ENCODE data around the gene XRN2. TPM values are rescaled to one million over a fixed set of nuclear protein-coding genes. Genes with fewer than 3 reads are reported as not detected.

XRN2 gene
- total RNA-seq, 1 donor from 2014 or later: 46.1 TPM

GRCh38 chr20:21344961-21345360 is 41.8 kb downstream of the XRN2 start:
- no peak overlapping the region for H3K27ac Mint-ChIP-seq (ENCODE audit: unreplicated experiment)
- H3K36me3 Mint-ChIP-seq (ENCODE audit: low read depth): peaks cover 28% of the 10 kb centered on the region
- H3K4me3 Mint-ChIP-seq (ENCODE audit: unreplicated experiment): no peak overlapping the region
- no peaks in the 10 kb centered on the region for H3K9me3 Mint-ChIP-seq (ENCODE audit: low read depth)
- TF ChIP-seq, protein P1, sequence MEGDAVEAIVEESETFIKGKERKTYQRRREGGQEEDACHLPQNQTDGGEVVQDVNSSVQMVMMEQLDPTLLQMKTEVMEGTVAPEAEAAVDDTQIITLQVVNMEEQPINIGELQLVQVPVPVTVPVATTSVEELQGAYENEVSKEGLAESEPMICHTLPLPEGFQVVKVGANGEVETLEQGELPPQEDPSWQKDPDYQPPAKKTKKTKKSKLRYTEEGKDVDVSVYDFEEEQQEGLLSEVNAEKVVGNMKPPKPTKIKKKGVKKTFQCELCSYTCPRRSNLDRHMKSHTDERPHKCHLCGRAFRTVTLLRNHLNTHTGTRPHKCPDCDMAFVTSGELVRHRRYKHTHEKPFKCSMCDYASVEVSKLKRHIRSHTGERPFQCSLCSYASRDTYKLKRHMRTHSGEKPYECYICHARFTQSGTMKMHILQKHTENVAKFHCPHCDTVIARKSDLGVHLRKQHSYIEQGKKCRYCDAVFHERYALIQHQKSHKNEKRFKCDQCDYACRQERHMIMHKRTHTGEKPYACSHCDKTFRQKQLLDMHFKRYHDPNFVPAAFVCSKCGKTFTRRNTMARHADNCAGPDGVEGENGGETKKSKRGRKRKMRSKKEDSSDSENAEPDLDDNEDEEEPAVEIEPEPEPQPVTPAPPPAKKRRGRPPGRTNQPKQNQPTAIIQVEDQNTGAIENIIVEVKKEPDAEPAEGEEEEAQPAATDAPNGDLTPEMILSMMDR (IDR thresholded peaks at IDR 0.05): no peak
- H3K4me1 Mint-ChIP-seq (ENCODE audit: low read depth): peaks cover 11% of the 10 kb centered on the region
- no peak for DNase-seq (ENCODE audit: low spot score)
- no peaks in the 10 kb centered on the region for H3K27me3 Mint-ChIP-seq (ENCODE audit: low read depth)

- no peak for DNase-seq (ENCODE audit: low spot score)
- H3K4me3 Mint-ChIP-seq (ENCODE audit: unreplicated experiment): no peak overlapping the region
- no peaks in the 10 kb centered on the region for H3K9me3 Mint-ChIP-seq (ENCODE audit: low read depth)
- no peak overlapping the region for H3K27ac Mint-ChIP-seq (ENCODE audit: unreplicated experiment)
- peaks cover 9% of the 10 kb centered on the region for H3K4me1 Mint-ChIP-seq (ENCODE audit: low read depth)
- H3K36me3 Mint-ChIP-seq (ENCODE audit: low read depth): peaks cover 22% of the 10 kb centered on the region
- TF ChIP-seq, protein P1 (IDR thresholded peaks at IDR 0.05): peak; percentile 17
- H3K27me3 Mint-ChIP-seq (ENCODE audit: low read depth): no peaks in the 10 kb centered on the region
Observed at GRCh38 chr20:21352703-21353102, 49.6 kb downstream of the XRN2 start.

DNA sequence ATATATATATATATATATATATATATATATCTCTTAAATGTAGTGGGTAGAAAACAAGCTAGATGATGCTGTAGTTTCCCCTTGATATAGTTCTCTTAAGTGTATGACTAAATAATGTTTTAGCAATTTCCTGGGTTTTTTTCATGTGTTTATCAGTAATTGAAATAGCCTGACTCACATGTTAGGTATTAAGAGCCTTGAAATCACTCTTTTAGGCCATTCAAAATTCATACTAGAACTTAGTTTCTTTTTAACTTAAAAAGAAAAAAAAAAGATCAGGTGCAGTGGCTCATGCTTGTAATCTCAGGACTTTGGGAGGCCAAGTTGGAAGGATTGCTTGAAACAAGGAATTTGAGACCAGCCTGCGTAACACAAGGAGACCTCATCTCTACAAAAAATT is 50.1 kb downstream of the XRN2 start:
- peaks cover 20% of the 10 kb centered on the region for H3K36me3 Mint-ChIP-seq (ENCODE audit: low read depth)
- H3K9me3 Mint-ChIP-seq (ENCODE audit: low read depth): no peaks in the 10 kb centered on the region
- H3K27ac Mint-ChIP-seq (ENCODE audit: unreplicated experiment): no peak overlapping the region
- H3K4me1 Mint-ChIP-seq (ENCODE audit: low read depth): peaks cover 9% of the 10 kb centered on the region
- H3K4me3 Mint-ChIP-seq (ENCODE audit: unreplicated experiment): no peak overlapping the region
- DNase-seq (ENCODE audit: low spot score): no peak
- H3K27me3 Mint-ChIP-seq (ENCODE audit: low read depth): no peaks in the 10 kb centered on the region
- TF ChIP-seq, protein P1 (IDR thresholded peaks at IDR 0.05): no peak

DNA sequence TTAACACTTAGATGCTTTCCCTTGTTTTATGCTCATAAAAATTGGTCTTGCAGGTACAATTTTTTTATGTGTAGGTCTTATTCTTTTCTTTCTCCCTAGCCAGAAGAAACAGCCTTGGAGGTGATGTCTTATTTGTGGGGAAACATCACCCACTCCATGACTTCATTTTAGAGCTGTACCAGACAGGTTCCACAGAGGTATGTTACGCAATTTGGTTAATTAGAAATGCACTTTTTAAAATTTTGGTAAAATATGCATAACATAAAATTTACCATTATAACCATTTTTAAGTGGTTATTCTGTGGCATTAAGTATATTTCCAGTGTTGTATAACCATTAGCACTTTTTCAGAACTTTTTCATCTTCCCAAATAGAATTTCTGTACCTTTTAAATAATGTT is 52.9 kb downstream of the XRN2 start:
- no peak for DNase-seq (ENCODE audit: low spot score)
- Mint-ChIP-seq H3K9me3 (ENCODE audit: low read depth) (no peaks in the 10 kb centered on the region), H3K4me1 (ENCODE audit: low read depth) (peaks cover 12% of the 10 kb centered on the region), H3K4me3 (ENCODE audit: unreplicated experiment) (no peak overlapping the region), H3K36me3 (ENCODE audit: low read depth) (peaks cover 19% of the 10 kb centered on the region), H3K27ac (ENCODE audit: unreplicated experiment) (no peak overlapping the region), H3K27me3 (ENCODE audit: low read depth) (no peaks in the 10 kb centered on the region)
- TF ChIP-seq, protein P1 (IDR thresholded peaks at IDR 0.05): no peak

DNA sequence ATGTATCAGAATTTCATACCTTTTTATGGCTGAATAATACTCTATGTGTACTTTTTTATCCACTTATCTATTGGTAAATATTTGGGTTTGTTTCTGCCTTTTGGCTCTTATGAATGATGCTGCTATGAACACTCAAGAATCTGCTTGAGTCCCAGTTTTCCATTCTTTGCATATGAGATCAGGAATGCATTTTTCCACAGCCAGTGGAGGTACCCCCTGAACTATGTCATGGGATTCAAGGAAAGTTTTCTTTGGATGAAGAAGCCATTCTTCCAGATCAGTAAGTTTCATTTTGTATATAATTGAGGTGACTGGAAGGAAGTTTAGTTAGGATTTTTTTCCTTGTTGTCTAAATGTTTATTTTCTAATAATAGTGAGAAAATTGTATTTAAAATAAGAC is 53.3 kb downstream of the XRN2 start:
- H3K27ac Mint-ChIP-seq (ENCODE audit: unreplicated experiment): no peak overlapping the region
- DNase-seq (ENCODE audit: low spot score): no peak
- TF ChIP-seq, protein P1 (IDR thresholded peaks at IDR 0.05): no peak
- no peak overlapping the region for H3K4me3 Mint-ChIP-seq (ENCODE audit: unreplicated experiment)
- no peaks in the 10 kb centered on the region for H3K27me3 Mint-ChIP-seq (ENCODE audit: low read depth)
- H3K36me3 Mint-ChIP-seq (ENCODE audit: low read depth): peaks cover 19% of the 10 kb centered on the region
- no peaks in the 10 kb centered on the region for H3K9me3 Mint-ChIP-seq (ENCODE audit: low read depth)
- H3K4me1 Mint-ChIP-seq (ENCODE audit: low read depth): peaks cover 12% of the 10 kb centered on the region

Data from chondrocyte (in vitro differentiated cells).